Cortex of kidney (tissue), 1 donor: ENCODE measurements around the gene EFNA2.
"Not testable (repeated sequence)": the region's sequence is repeated elsewhere in the genome, so short reads cannot be mapped to it uniquely, and the experiment has no call there.

Source experiments
- DNase-seq: peaks from one replicate; lab custom pipeline; 2025; lab: John Stamatoyannopoulos, UW

The EFNA2 gene

DNA sequence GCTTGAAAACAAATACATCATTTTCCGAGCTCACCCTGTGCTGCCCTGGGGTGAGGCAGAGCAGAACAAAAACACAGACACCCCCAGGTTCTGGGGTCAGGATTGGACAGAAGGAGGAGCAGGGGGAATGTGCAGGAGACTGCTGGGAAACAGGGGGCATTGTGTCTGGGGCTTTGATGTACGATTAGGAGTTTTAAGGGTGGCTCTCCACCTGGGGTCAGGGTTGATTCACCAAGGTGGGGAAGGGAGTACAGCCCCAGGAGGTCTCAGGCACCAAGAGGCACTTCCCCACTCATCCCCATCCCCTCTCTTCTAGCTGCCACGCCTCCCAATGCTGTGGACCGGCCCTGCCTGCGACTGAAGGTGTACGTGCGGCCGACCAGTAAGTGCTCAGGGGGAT, 12.6 kb downstream of the EFNA2 start:
- DNase-seq: no peak

GRCh38 chr19:1299801-1300200, 14.1 kb downstream of the EFNA2 start:
- no peak for DNase-seq

GRCh38 chr19:1300744-1301490, 15.2 kb downstream of the EFNA2 start:
- DNase-seq: no peak

- DNase-seq: no peak
These were observed 17.0 kb downstream of the EFNA2 start for GRCh38 chr19:1302533-1303239.

- no peak for DNase-seq
These were observed 18.7 kb downstream of the EFNA2 start for GRCh38 chr19:1304197-1304924.

DNA sequence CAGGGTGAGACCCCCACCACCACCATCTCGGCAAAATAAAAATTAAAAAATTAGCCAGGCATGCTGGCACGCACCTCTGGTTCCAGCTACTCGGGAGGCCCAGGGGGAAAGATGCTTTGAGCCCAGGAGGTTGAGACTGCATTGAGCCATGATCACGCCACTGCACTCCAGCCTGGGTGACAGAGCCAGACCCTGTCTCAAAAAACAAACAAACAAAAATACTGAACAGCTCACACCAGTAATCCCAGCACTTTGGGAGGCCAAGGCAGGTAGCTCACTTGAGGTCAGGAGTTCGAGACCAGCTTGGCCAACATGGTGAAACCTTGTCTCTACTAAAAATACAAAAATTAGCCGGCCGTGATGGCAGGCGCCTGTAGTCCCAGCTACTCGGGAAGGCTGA, 19.7 kb downstream of the EFNA2 start:
- DNase-seq: not testable (repeated sequence)

- DNase-seq: no peak
These were observed 21.6 kb downstream of the EFNA2 start for GRCh38 chr19:1307320-1307719.

DNA sequence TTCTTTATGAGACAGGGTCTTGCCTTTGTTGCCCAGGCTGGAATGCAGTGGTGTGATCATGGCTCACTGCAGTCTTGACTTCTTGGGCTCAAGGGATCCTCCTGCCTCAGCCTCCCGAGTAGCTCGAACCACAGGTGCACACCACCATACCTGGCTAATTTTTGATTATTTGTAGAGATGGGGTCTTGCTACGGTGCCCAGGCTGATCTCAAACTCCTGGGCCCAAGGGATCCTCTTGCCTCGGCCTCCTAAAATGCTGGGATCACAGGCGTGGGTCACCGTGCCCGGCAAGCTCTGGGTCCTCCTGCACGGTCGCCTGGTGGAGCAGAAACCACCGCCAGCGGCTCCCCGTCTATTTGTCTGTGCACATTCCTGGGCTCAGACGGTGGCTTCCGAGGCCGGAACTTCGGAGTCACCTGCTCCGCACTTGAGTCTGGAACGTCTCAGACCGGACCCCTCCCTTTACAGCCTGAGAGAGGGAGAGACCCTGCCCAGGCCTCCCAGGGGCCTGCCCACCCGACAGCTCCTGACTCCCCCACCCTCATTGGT, 22.2 kb downstream of the EFNA2 start:
- DNase-seq: no peak

DNA sequence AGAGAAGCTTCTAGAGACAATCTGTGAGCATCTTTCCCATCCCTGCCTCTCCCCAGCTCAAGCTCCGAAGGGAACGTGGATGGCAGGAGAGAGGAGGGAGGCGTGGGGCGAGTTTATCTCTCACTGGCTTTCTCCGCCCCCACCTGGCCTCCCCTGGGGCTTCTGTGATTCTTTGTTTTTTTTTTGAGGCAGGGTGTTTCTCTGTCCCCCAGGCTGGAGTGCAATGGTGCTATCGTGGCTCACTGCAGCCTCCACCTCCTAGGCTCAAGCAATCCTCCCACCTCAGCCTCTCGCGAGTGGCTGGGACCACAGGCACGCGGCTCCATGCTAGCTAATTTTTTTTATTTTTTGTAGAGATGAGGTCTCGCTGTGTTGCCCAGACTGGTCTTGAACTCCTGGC, 23.0 kb downstream of the EFNA2 start:
- DNase-seq: no peak

GRCh38 chr19:1309977-1310852, 24.5 kb downstream of the EFNA2 start:
- no peak for DNase-seq

GRCh38 chr19:1310853-1311180, 25.1 kb downstream of the EFNA2 start:
- DNase-seq: no peak

DNA sequence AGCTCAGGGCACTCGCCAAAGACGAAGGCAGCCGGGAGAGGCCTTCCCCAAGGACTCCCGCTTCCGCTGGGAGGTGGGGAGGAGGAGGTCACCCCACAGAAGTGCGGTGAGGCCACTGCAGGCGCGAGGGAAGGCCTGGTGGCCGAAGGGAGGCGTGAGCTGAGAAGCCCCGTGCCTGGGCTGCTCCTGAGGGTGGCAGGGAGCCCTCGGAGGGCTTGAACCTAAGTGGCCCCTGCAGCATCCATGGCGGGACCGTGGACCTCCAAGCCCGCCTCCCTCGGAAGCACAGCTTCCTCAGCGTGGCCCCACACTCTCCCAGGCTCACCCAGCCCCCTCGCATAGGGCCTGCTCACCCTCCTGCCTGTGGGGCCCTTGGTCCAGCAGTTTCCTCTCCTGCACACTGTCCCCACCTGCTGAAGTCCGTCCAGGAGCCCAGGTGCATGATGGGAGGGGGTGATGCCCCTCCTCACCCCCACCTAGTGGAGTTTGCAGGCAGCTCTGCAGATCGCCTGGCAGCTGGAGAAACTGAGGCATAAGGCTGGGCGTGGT, 25.9 kb downstream of the EFNA2 start:
- DNase-seq: no peak

GRCh38 chr19:1312767-1313694, 27.4 kb downstream of the EFNA2 start:
- no peak for DNase-seq

- DNase-seq: no peak
These were observed 28.3 kb downstream of the EFNA2 start for GRCh38 chr19:1313695-1314613.

GRCh38 chr19:1315470-1316166, 29.9 kb downstream of the EFNA2 start:
- DNase-seq: no peak

- DNase-seq: no peak
These were observed 30.8 kb downstream of the EFNA2 start for GRCh38 chr19:1316466-1316865.

DNA sequence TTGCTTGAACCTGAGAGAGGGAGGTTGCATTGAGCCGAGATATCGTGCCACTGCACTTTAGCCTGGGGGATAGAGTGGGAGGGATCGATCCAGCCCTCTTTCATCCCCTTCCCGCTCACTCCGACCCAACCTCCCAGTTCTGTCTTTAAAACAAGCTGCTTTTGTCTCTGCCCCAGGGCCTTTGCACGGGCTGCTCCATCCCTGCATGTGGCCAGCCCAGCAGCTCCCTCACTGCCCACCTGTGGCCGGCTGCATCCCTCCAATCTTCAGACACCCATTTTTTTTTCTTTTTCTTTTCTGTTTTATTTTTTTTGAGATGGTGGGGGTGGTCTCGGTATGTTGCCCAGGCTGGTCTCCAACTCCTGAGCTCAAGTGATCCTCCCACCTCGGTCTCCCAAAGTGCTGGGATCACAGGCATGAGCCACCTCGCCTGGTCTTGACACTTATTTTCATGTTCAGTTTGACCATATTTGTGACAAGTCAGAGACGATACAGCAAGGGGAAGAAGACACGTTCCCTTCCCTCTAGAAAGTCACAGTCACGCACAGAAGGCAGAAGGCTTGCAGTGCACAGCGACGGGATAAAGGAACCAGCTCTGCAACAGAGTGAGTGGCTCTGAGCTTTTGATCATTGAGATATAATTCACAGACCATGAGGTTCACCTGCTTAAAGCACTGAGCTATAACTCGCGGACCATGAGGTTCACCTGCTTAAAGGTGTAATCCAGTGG, 31.8 kb downstream of the EFNA2 start:
- DNase-seq: no peak
